Right renal pelvis (tissue), 4 donors: ENCODE results near the gene GDF10. TPM values are rescaled to one million over a fixed set of nuclear protein-coding genes. Genes with fewer than 3 reads are reported as not detected.

ENCODE experiments used
- DNase-seq, 4 donors: peaks; one replicate each; pipeline ENCODE4 v3.0.0-alpha.2; 2013; ENCODE audit warnings: low read depth in 4 of 4, low spot score in 3 of 4, missing footprints in 1 of 4
- polyA plus RNA-seq, 4 donors: library from polyadenylated mRNA; unstranded; fragments of 120-200 nt; gene quantifications; one replicate each; pipeline ENCODE4 v1.2.1, GENCODE V29; 2013; ENCODE audit not compliant: insufficient read length in 4 of 4

Gene GDF10
- polyA plus RNA-seq, 4 donors = 1.7 to 2.9 (median 1.9) TPM

- no peak for DNase-seq
These were observed 50.0 kb downstream of the GDF10 start for GRCh38 chr10:47349941-47350371.

- DNase-seq = no peak
These were observed 51.0 kb downstream of the GDF10 start for GRCh38 chr10:47350671-47351640.

GRCh38 chr10:47351899-47352815 is 52.2 kb downstream of the GDF10 start:
- no peak for DNase-seq

- no peak for DNase-seq
These were observed 53.4 kb downstream of the GDF10 start for GRCh38 chr10:47353351-47353750.

- no peak for DNase-seq
These were observed 54.2 kb downstream of the GDF10 start for GRCh38 chr10:47354165-47354564.

GRCh38 chr10:47354900-47355299 is 54.9 kb downstream of the GDF10 start:
- DNase-seq = no peak

GRCh38 chr10:47356708-47357107 is 56.7 kb downstream of the GDF10 start:
- no peak for DNase-seq

GRCh38 chr10:47357131-47357582 is 57.2 kb downstream of the GDF10 start:
- DNase-seq = no peak

- no peak for DNase-seq
These were observed 57.9 kb downstream of the GDF10 start for GRCh38 chr10:47357911-47358310.

GRCh38 chr10:47358457-47358856 is 58.5 kb downstream of the GDF10 start:
- no peak for DNase-seq

- DNase-seq = no peak
These were observed 59.1 kb downstream of the GDF10 start for GRCh38 chr10:47359101-47359500.

GRCh38 chr10:47359626-47360418 is 59.8 kb downstream of the GDF10 start:
- no peak for DNase-seq

GRCh38 chr10:47360419-47361040 is 60.5 kb downstream of the GDF10 start:
- no peak for DNase-seq

GRCh38 chr10:47361293-47361692 is 61.3 kb downstream of the GDF10 start:
- no peak for DNase-seq

GRCh38 chr10:47362199-47362598 is 62.2 kb downstream of the GDF10 start:
- DNase-seq = no peak

Other genes with a start within 250 kb of the GDF10 start
- gene GDF2, start 22.3 kb downstream of the GDF10 start, polyA plus RNA-seq = not detected
- under 1 TPM; 0.07 to 0.11 (median 0.08) TPM for gene RBP3, start 48.2 kb downstream of the GDF10 start, polyA plus RNA-seq
- 1 to 10 TPM; 4.8 to 7.8 (median 5.9) TPM for gene ZNF488, start 84.1 kb downstream of the GDF10 start, polyA plus RNA-seq
- under 1 TPM in 3 of 4 donors, not detected in 1; 0.12 to 0.62 (median 0.40) TPM for gene ANXA8, start 183.9 kb downstream of the GDF10 start, polyA plus RNA-seq
- gene FAM25G, start 191.5 kb downstream of the GDF10 start, polyA plus RNA-seq = not detected
- gene AGAP9, start 223.4 kb downstream of the GDF10 start, polyA plus RNA-seq = 10 to 100 TPM in 1 of 4 donors, 1 to 10 TPM in 3; 4.4 to 15.0 (median 7.7) TPM